GM06990 (cell line): ENCODE data around the gene ABCD4.
"Not testable (repeated sequence)": the region's sequence is repeated elsewhere in the genome, so short reads cannot be mapped to it uniquely, and the experiment has no call there.

Experiments used
- DNase-seq: peaks from one replicate; pipeline ENCODE4 v3.0.0-alpha.2; 2011; ENCODE audit not compliant: insufficient read length; ENCODE audit errors: extremely low read depth
- H3K27me3 ChIP-seq: replicated peaks from 2 replicates; pipeline ENCODE4 v1.6.0; 2011; ENCODE audit warnings: low read length; ENCODE audit not compliant: control insufficient read depth, insufficient read depth
- H3K36me3 ChIP-seq: 2 replicates; pipeline ENCODE4 v1.5.1; 2011; ENCODE audit warnings: low read length; ENCODE audit not compliant: control insufficient read depth, insufficient read depth
- H3K4me3 ChIP-seq: replicated peaks from 2 replicates; pipeline ENCODE4 v1.5.1; 2011; ENCODE audit warnings: low read depth, mild to moderate bottlenecking, control low read depth, low read length
- CTCF ChIP-seq: IDR thresholded peaks from 2 replicates; pipeline ENCODE4 v1.5.1; 2011; ENCODE audit warnings: low read length, control low read depth, mild to moderate bottlenecking, inconsistent platforms; ENCODE audit not compliant: insufficient read depth, poor library complexity, severe bottlenecking

Gene ABCD4

GRCh38 chr14:74348241-74348734 is 45.6 kb upstream of the ABCD4 start, which contains the start of gene VRTN:
TSS of gene VRTN (plus strand) at chr14:74348471. CDS start at chr14:74356784, 8,313 bp downstream.
- no peaks in the 10 kb centered on the region; the same call in none of the 2 replicates for H3K27me3 ChIP-seq
- no peak for DNase-seq
- no peak within 1 kb of the TSS for H3K4me3 ChIP-seq
- no peaks in the 10 kb centered on the region for H3K36me3 ChIP-seq
- no peak for TF ChIP-seq CTCF

- no peak for DNase-seq
- Histone ChIP-seq H3K27me3 (no peaks in the 10 kb centered on the region; the same call in none of the 2 replicates), H3K4me3 (no peak overlapping the region), H3K36me3 (no peaks in the 10 kb centered on the region)
- no peak for TF ChIP-seq CTCF
Observed at GRCh38 chr14:74347795-74348100, 45.0 kb upstream of the ABCD4 start.

- Histone ChIP-seq H3K4me3 (no peak overlapping the region), H3K27me3 (no peaks in the 10 kb centered on the region; the same call in none of the 2 replicates), H3K36me3 (no peaks in the 10 kb centered on the region)
- TF ChIP-seq CTCF, result no peak
- no peak for DNase-seq
Observed at GRCh38 chr14:74347097-74347794, 44.5 kb upstream of the ABCD4 start.

GRCh38 chr14:74346341-74346740 is 43.6 kb upstream of the ABCD4 start:
- no peak for DNase-seq
- Histone ChIP-seq H3K4me3 (no peak overlapping the region), H3K27me3 (no peaks in the 10 kb centered on the region; the same call in none of the 2 replicates), H3K36me3 (no peaks in the 10 kb centered on the region)
- no peak for TF ChIP-seq CTCF

- no peak for DNase-seq
- Histone ChIP-seq H3K36me3 (no peaks in the 10 kb centered on the region), H3K27me3 (no peaks in the 10 kb centered on the region), H3K4me3 (no peak overlapping the region)
- TF ChIP-seq CTCF, result no peak
Observed at GRCh38 chr14:74333909-74334308, 31.2 kb upstream of the ABCD4 start.

GRCh38 chr14:74329950-74330552 is 27.3 kb upstream of the ABCD4 start:
- not testable (repeated sequence) for H3K36me3 ChIP-seq, H3K4me3 ChIP-seq, H3K27me3 ChIP-seq, DNase-seq
